Fibroblast of lung (primary cell): ENCODE data around the gene MAMLD1. TPM values are rescaled to one million over a fixed set of nuclear protein-coding genes. Genes with fewer than 3 reads are reported as not detected.

Source experiments
- DNase-seq, 2 donors: peaks; one replicate each; pipeline versions ENCODE4 v3.0.0 to v3.0.0-alpha.2; 2010; ENCODE audit warnings: low read depth in 2 of 2
- H2AFZ ChIP-seq: 2 replicates; pipeline ENCODE4 v1.5.1; 2012; ENCODE audit warnings: low read length, control low read depth, inconsistent platforms
- H3K27ac ChIP-seq: 2 replicates; pipeline ENCODE4 v1.5.1; 2011; ENCODE audit warnings: low read length, control low read depth; ENCODE audit not compliant: insufficient read depth
- H3K27me3 ChIP-seq: 2 replicates; pipeline ENCODE4 v1.5.1; 2011; ENCODE audit warnings: mild to moderate bottlenecking, low read length; ENCODE audit not compliant: control insufficient read depth, insufficient read depth
- H3K36me3 ChIP-seq: 2 replicates; pipeline ENCODE4 v1.5.1; 2011; ENCODE audit warnings: low read length; ENCODE audit not compliant: control insufficient read depth, insufficient read depth
- H3K4me1 ChIP-seq: 2 replicates; pipeline ENCODE4 v1.5.1; 2011; ENCODE audit warnings: low read length; ENCODE audit not compliant: control insufficient read depth, insufficient read depth; ENCODE audit errors: extremely low read depth
- H3K4me2 ChIP-seq: 2 replicates; pipeline ENCODE4 v1.5.1; 2011; ENCODE audit warnings: low read length, control low read depth; ENCODE audit not compliant: insufficient read depth; ENCODE audit errors: extremely low read depth
- H3K4me3 ChIP-seq, 4 experiments: fragments of 200-600 bp in 1 of 4; sonication (generic) in 1 of 4; replicated peaks in 1 of 4; 2 replicates each; pipeline ENCODE4 v1.5.1; 2011 to 2016; ENCODE audit warnings: low read length in 4 of 4, low read depth in 3 of 4, mild to moderate bottlenecking in 3 of 4, control low read depth in 2 of 4, inconsistent platforms in 1 of 4, mixed read lengths in 1 of 4; ENCODE audit not compliant: insufficient read depth in 1 of 4; ENCODE audit errors: control extremely low read depth in 1 of 4
- H3K79me2 ChIP-seq: 2 replicates; pipeline ENCODE4 v1.5.1; 2012; ENCODE audit warnings: mild to moderate bottlenecking, low read length, inconsistent platforms; ENCODE audit not compliant: control insufficient read depth, insufficient read depth
- H3K9ac ChIP-seq: 2 replicates; pipeline ENCODE4 v1.5.1; 2011; ENCODE audit warnings: mild to moderate bottlenecking, low read length, control low read depth; ENCODE audit not compliant: insufficient read depth
- H3K9me3 ChIP-seq: 2 replicates; pipeline ENCODE4 v1.5.1; 2012; ENCODE audit warnings: low read depth, low read length; ENCODE audit not compliant: control insufficient read depth, insufficient read depth
- H4K20me1 ChIP-seq: 2 replicates; pipeline ENCODE4 v1.5.1; 2011; ENCODE audit warnings: low read length; ENCODE audit not compliant: control insufficient read depth, insufficient read depth; ENCODE audit errors: extremely low read depth
- CTCF ChIP-seq, 2 donors: IDR thresholded peaks in 1 of 2; conservative IDR thresholded peaks in 1 of 2; 1 replicate in 1 of 2; 2 replicates in 1 of 2; pipeline ENCODE4 v1.5.1; 2011 to 2012; ENCODE audit warnings: low read length in 2 of 2, control low read depth in 1 of 2, inconsistent platforms in 1 of 2, low read depth in 1 of 2, mild to moderate bottlenecking in 1 of 2
- EZH2 ChIP-seq: IDR thresholded peaks from 2 replicates; pipeline ENCODE4 v1.5.1; 2012; ENCODE audit warnings: low read length, control low read depth, mild to moderate bottlenecking; ENCODE audit errors: missing control alignments
- polyA plus RNA-seq, 2 donors: library from polyadenylated mRNA; depleted of rRNA in 1 of 2; stranded (reverse) in 1 of 2; unstranded in 1 of 2; fragments of >200 nt; gene quantifications; 2 replicates each; pipeline ENCODE4 v1.2.1, GENCODE V29; 2011 to 2012; ENCODE audit warnings: missing spikeins in 1 of 2
- total RNA-seq: library from RNA; depleted of rRNA; stranded (reverse); fragments of >200 nt; gene quantifications from 2 replicates; pipeline ENCODE4 v1.2.1, GENCODE V29; 2014

Gene MAMLD1
- total and polyA plus RNA-seq, 2 donors (not counting 1 experiment from before 2014, with no cell fraction given): 3.6 to 15.5 TPM

- no peaks in the 10 kb centered on the region for H3K9me3 ChIP-seq
- H3K4me2 ChIP-seq: no peak overlapping the region
- no peak for TF ChIP-seq EZH2
- TF ChIP-seq CTCF (conservative IDR thresholded peaks at IDR 0.05 in 1 of 2, IDR thresholded peaks at IDR 0.05 in 1 of 2; ENCODE audit: low read depth in 1 of 2, low read length in 2 of 2): no peak
- H2AFZ ChIP-seq: no peak overlapping the region
- DNase-seq: no peak
- H3K79me2 ChIP-seq: no peaks in the 10 kb centered on the region
- H3K4me3 ChIP-seq: no peak overlapping the region
- no peak overlapping the region for H3K9ac ChIP-seq
- H3K36me3 ChIP-seq: no peaks in the 10 kb centered on the region
- no peak overlapping the region for H3K27ac ChIP-seq
- no peaks in the 10 kb centered on the region for H3K4me1 ChIP-seq
- no peaks in the 10 kb centered on the region for H3K27me3 ChIP-seq
- H4K20me1 ChIP-seq: no peaks in the 10 kb centered on the region
Measured at GRCh38 chrX:150464001-150464400, 100.9 kb downstream of the MAMLD1 start.

- Histone ChIP-seq H3K79me2 (no peaks in the 10 kb centered on the region), H4K20me1 (no peaks in the 10 kb centered on the region), H3K4me2 (no peak overlapping the region), H3K4me1 (no peaks in the 10 kb centered on the region), H3K27ac (no peak overlapping the region), H2AFZ (no peak overlapping the region), H3K9ac (no peak overlapping the region), H3K36me3 (peaks cover 2% of the 10 kb centered on the region), H3K9me3 (no peaks in the 10 kb centered on the region), H3K27me3 (no peaks in the 10 kb centered on the region), H3K4me3 (no peak overlapping the region)
- TF ChIP-seq EZH2: no peak
- no peak for TF ChIP-seq CTCF (conservative IDR thresholded peaks at IDR 0.05 in 1 of 2, IDR thresholded peaks at IDR 0.05 in 1 of 2; ENCODE audit: low read depth in 1 of 2, low read length in 2 of 2)
- no peak for DNase-seq
Measured at GRCh38 chrX:150465326-150465725, 102.2 kb downstream of the MAMLD1 start.

- H2AFZ ChIP-seq: no peak overlapping the region
- H3K4me2 ChIP-seq: no peak overlapping the region
- no peaks in the 10 kb centered on the region for H3K4me1 ChIP-seq
- no peaks in the 10 kb centered on the region for H3K27me3 ChIP-seq
- no peak for TF ChIP-seq EZH2
- TF ChIP-seq CTCF (conservative IDR thresholded peaks at IDR 0.05 in 1 of 2, IDR thresholded peaks at IDR 0.05 in 1 of 2; ENCODE audit: low read depth in 1 of 2, low read length in 2 of 2): no peak
- H4K20me1 ChIP-seq: no peaks in the 10 kb centered on the region
- no peak overlapping the region for H3K9ac ChIP-seq
- H3K79me2 ChIP-seq: no peaks in the 10 kb centered on the region
- H3K9me3 ChIP-seq: no peaks in the 10 kb centered on the region
- DNase-seq: no peak
- H3K36me3 ChIP-seq: peaks cover 7% of the 10 kb centered on the region
- no peak overlapping the region for H3K4me3 ChIP-seq
- no peak overlapping the region for H3K27ac ChIP-seq
Measured at GRCh38 chrX:150465881-150466775, 103.0 kb downstream of the MAMLD1 start.
